Measurements from ENCODE around the gene OR3A1. TPM values are rescaled to one million over a fixed set of nuclear protein-coding genes. Genes with fewer than 3 reads are reported as not detected.
"Not testable (repeated sequence)": the region's sequence is repeated elsewhere in the genome, so short reads cannot be mapped to it uniquely, and the experiment has no call there.

OR3A1 gene
- total RNA-seq, 2 donors from 2014 or later: 1.4 TPM; not detected in 1

- H3K27me3 ChIP-seq (replicated peaks; ENCODE audit: insufficient read depth): no peaks in the 10 kb centered on the region
- ATAC-seq (ENCODE audit: insufficient number of reproducible peaks, low FRiP score, low read depth): no peak
Observed at GRCh38 chr17:3260163-3260562, 38.0 kb downstream of the OR3A1 start.

GRCh38 chr17:3256575-3256974 lies 41.6 kb downstream of the OR3A1 start:
- no peaks in the 10 kb centered on the region for H3K27me3 ChIP-seq (replicated peaks; ENCODE audit: insufficient read depth)
- H3K4me3 ChIP-seq: no peak overlapping the region
- ATAC-seq (ENCODE audit: insufficient number of reproducible peaks, low FRiP score, low read depth) (no peak), DNase-seq (ENCODE audit: low spot score) (no peak)
- H3K9me3 ChIP-seq: no peaks in the 10 kb centered on the region
- H3K4me1 ChIP-seq (ENCODE audit: control insufficient read depth in 1 of 2, low read depth in 2 of 2): no peaks in the 10 kb centered on the region
- no peak overlapping the region for H3K27ac ChIP-seq
- H3K36me3 ChIP-seq: no peaks in the 10 kb centered on the region
- TF ChIP-seq CTCF (IDR thresholded peaks at IDR 0.05): no peak

More at GRCh38 chr17:3260163-3260562, 38.0 kb downstream of the OR3A1 start:
- no peak for DNase-seq (ENCODE audit: low spot score)
- no peaks in the 10 kb centered on the region for H3K36me3 ChIP-seq
- no peaks in the 10 kb centered on the region for H3K4me1 ChIP-seq (ENCODE audit: control insufficient read depth in 1 of 2, low read depth in 2 of 2)
- no peak overlapping the region for H3K27ac ChIP-seq
- no peak overlapping the region for H3K4me3 ChIP-seq
- no peak for TF ChIP-seq CTCF (IDR thresholded peaks at IDR 0.05)
- no peaks in the 10 kb centered on the region for H3K9me3 ChIP-seq

GRCh38 chr17:3249013-3249412 lies 49.1 kb downstream of the OR3A1 start:
- H3K27me3 ChIP-seq (replicated peaks; ENCODE audit: insufficient read depth); H3K4me3 ChIP-seq; H3K9me3 ChIP-seq; DNase-seq (ENCODE audit: low spot score); H3K27ac ChIP-seq; H3K36me3 ChIP-seq; ATAC-seq (ENCODE audit: insufficient number of reproducible peaks, low FRiP score, low read depth); H3K4me1 ChIP-seq (ENCODE audit: control insufficient read depth in 1 of 2, low read depth in 2 of 2): not testable (repeated sequence)

GRCh38 chr17:3244841-3245240 lies 53.3 kb downstream of the OR3A1 start:
- H3K27me3 ChIP-seq (replicated peaks; ENCODE audit: insufficient read depth); H3K4me1 ChIP-seq (ENCODE audit: control insufficient read depth in 1 of 2, low read depth in 2 of 2); ATAC-seq (ENCODE audit: insufficient number of reproducible peaks, low FRiP score, low read depth); H3K36me3 ChIP-seq; H3K4me3 ChIP-seq; H3K27ac ChIP-seq; H3K9me3 ChIP-seq; DNase-seq (ENCODE audit: low spot score): not testable (repeated sequence)

- not testable (repeated sequence) for H3K36me3 ChIP-seq; ATAC-seq (ENCODE audit: insufficient number of reproducible peaks, low FRiP score, low read depth); H3K27ac ChIP-seq; H3K9me3 ChIP-seq; DNase-seq (ENCODE audit: low spot score); H3K4me3 ChIP-seq; H3K27me3 ChIP-seq (replicated peaks; ENCODE audit: insufficient read depth); H3K4me1 ChIP-seq (ENCODE audit: control insufficient read depth in 1 of 2, low read depth in 2 of 2)
Observed at GRCh38 chr17:3241044-3241443, 57.1 kb downstream of the OR3A1 start.

Other genes starting within 250 kb of the OR3A1 start
- gene OR1D5, start 234.8 kb downstream of the OR3A1 start, total RNA-seq: not detected
- not detected for gene OR1D2, start 193.9 kb downstream of the OR3A1 start, total RNA-seq
- gene OR1G1, start 170.8 kb downstream of the OR3A1 start, total RNA-seq: not detected
- not detected for gene OR1A2, start 100.8 kb downstream of the OR3A1 start, total RNA-seq
- gene OR1A1, start 90.7 kb downstream of the OR3A1 start, total RNA-seq: not detected
- gene OR3A2, start 87.9 kb upstream of the OR3A1 start, total RNA-seq: under 1 TPM; 0.49 to 0.68 TPM
- not detected for gene OR1E1, start 100.0 kb upstream of the OR3A1 start, total RNA-seq
- gene OR3A3, start 113.0 kb upstream of the OR3A1 start, total RNA-seq: not detected
- not detected for gene OR1E2, start 135.5 kb upstream of the OR3A1 start, total RNA-seq
- gene SPATA22, start 173.5 kb upstream of the OR3A1 start, total RNA-seq: not detected
- 1 to 10 TPM; 1.4 to 2.6 TPM for gene ASPA, start 177.6 kb upstream of the OR3A1 start, total RNA-seq

Data from thoracic aorta (tissue), 2 donors.